Gastrocnemius medialis (tissue), 4 donors: ENCODE data around the gene PNMT. TPM values are rescaled to one million over a fixed set of nuclear protein-coding genes. Genes with fewer than 3 reads are reported as not detected.

ENCODE experiments used
- ATAC-seq, 2 donors: fragments of 150-250 bp; one replicate each; pipeline ENCODE4 v1.9.1; 2016
- DNase-seq, 2 donors: peaks; one replicate each; pipeline ENCODE4 v3.0.0-alpha.2; 2019
- H3K27ac ChIP-seq, 4 donors: fragments of 200-600 bp; sonication (generic); 1 replicate in 1 of 4; 2 replicates in 3 of 4; pipeline ENCODE4 v1.5.1; 2016 to 2018; ENCODE audit warnings: mild to moderate bottlenecking in 2 of 4, moderate library complexity in 1 of 4
- H3K27me3 ChIP-seq, 3 donors: fragments of 200-600 bp; sonication (generic) in 2 of 3; 1 replicate in 1 of 3; 2 replicates in 2 of 3; pipeline versions ENCODE4 v1.5.1 to v1.6.0; 2016 to 2019; ENCODE audit warnings: mild to moderate bottlenecking in 1 of 3, moderate library complexity in 1 of 3
- H3K36me3 ChIP-seq, 2 donors: fragments of 200-600 bp; sonication (generic) in 1 of 2; one replicate each; pipeline ENCODE4 v1.5.1; 2017 to 2018
- H3K4me1 ChIP-seq, 2 donors: fragments of 200-600 bp; sonication (generic) in 1 of 2; one replicate each; pipeline ENCODE4 v1.5.1; 2016 to 2017; ENCODE audit warnings: mild to moderate bottlenecking in 2 of 2
- H3K4me3 ChIP-seq, 4 donors: fragments of 200-600 bp; sonication (generic) in 3 of 4; 1 replicate in 1 of 4; 2 replicates in 3 of 4; pipeline ENCODE4 v1.5.1; 2016 to 2019; ENCODE audit warnings: mild to moderate bottlenecking in 2 of 4
- H3K9me3 ChIP-seq, 3 donors: fragments of 200-600 bp; sonication (generic) in 2 of 3; 1 replicate in 1 of 3; 2 replicates in 2 of 3; pipeline ENCODE4 v1.5.1; 2016 to 2019
- POLR2A ChIP-seq, 2 donors: fragments of 450-650 bp; IDR thresholded peaks; one replicate each; pipeline ENCODE4 v1.6.1; 2017; ENCODE audit warnings: antibody characterized with exemption in 2 of 2, mild to moderate bottlenecking in 2 of 2, moderate library complexity in 2 of 2
- in situ Hi-C, 4 donors: fragments of 200-750 bp; cut with MboI; loops; one replicate each; pipeline versions ENCODE4 v1.15.0 to v1.8.0; 2017; ENCODE audit warnings: low sequenced_read_pairs in 4 of 4
- intact Hi-C: fragments of 100-400 bp; cut with DNase I; formaldehyde crosslinking; loops from one replicate; pipeline ENCODE4 v1.15.1; 2023; ENCODE audit warnings: low total_unique reads
- total RNA-seq, 4 donors: library from RNA; depleted of rRNA; stranded (reverse); fragments of >200 nt; gene quantifications; one replicate each; pipeline versions ENCODE4 v1.1.0 to v1.2.3, GENCODE V29; 2016
- TF ChIP-seq, protein P1 (sequence below), 5 experiments: fragments of 450-650 bp in 3 of 5; fragments of 200-600 bp in 2 of 5; sonication (generic) in 2 of 5; IDR thresholded peaks in 4 of 5; conservative IDR thresholded peaks in 1 of 5; 1 replicate in 4 of 5; 2 replicates in 1 of 5; pipeline ENCODE4 v1.5.1; 2016 to 2019; ENCODE audit warnings: antibody characterized with exemption in 5 of 5, mild to moderate bottlenecking in 3 of 5, moderate library complexity in 3 of 5

PNMT gene
- total RNA-seq, 4 donors from 2014 or later: 2.0 to 11.8 (median 7.1) TPM

DNA sequence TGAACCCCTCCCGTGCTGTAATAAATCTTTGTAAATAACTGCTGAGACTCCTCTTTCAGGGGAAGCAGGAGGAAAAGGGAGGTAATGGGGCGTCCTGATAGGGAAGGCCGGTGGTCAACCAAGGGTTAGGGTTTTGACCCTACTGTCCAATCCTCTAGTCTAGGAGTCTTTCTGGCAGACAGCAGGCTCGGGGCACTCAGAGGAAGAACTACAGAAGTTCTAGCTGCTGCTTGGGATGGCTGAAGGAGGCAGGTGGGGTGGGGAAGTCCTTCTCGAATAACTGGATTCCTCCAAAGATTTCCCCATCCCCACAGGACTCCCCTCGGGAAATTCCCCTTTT, 31.7 kb upstream of the PNMT start:
- peak overlapping the region; percentile 93 to 99 (median 94) for H3K27ac ChIP-seq
- H3K27me3 ChIP-seq: no peaks in the 10 kb centered on the region
- H3K4me3 ChIP-seq: peak overlapping the region; percentile 76 to 97 (median 92)
- no peaks in the 10 kb centered on the region for H3K9me3 ChIP-seq
- intact Hi-C loops: loop anchor here (2.0 to 5.0 kb wide), 3 partner anchors 14 to 116 kb away; partner anchors contain the start of gene TCAP
- in situ Hi-C loops: no loop called here
- TF ChIP-seq, protein P1, sequence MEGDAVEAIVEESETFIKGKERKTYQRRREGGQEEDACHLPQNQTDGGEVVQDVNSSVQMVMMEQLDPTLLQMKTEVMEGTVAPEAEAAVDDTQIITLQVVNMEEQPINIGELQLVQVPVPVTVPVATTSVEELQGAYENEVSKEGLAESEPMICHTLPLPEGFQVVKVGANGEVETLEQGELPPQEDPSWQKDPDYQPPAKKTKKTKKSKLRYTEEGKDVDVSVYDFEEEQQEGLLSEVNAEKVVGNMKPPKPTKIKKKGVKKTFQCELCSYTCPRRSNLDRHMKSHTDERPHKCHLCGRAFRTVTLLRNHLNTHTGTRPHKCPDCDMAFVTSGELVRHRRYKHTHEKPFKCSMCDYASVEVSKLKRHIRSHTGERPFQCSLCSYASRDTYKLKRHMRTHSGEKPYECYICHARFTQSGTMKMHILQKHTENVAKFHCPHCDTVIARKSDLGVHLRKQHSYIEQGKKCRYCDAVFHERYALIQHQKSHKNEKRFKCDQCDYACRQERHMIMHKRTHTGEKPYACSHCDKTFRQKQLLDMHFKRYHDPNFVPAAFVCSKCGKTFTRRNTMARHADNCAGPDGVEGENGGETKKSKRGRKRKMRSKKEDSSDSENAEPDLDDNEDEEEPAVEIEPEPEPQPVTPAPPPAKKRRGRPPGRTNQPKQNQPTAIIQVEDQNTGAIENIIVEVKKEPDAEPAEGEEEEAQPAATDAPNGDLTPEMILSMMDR (IDR thresholded peaks at IDR 0.05 in 4 of 5, conservative IDR thresholded peaks at IDR 0.05 in 1 of 5): no peak
- TF ChIP-seq POLR2A (IDR thresholded peaks at IDR 0.05): no peak
- peaks cover 38 to 42% of the 10 kb centered on the region in 2 donors for H3K4me1 ChIP-seq
- DNase-seq (no peak), ATAC-seq (peak; percentile 15 to 16)
- no peaks in the 10 kb centered on the region for H3K36me3 ChIP-seq

GRCh38 chr17:39636927-39637736, 31.1 kb upstream of the PNMT start, which contains the start of gene STARD3:
Gene STARD3, plus strand, starts transcription at chr17:39637144. Its CDS starts 16,388 bp downstream, at chr17:39653532.
- peak; percentile 46 to 56 for TF ChIP-seq POLR2A (IDR thresholded peaks at IDR 0.05)
- TF ChIP-seq, protein P1 (IDR thresholded peaks at IDR 0.05 in 4 of 5, conservative IDR thresholded peaks at IDR 0.05 in 1 of 5): peak in 3 of 5 experiments; percentile 16 to 44 (median 26)
- intact Hi-C loops (loop anchor here (1.0 to 5.0 kb wide), 4 partner anchors 14 to 115 kb away; partner anchors contain the start of genes MIEN1 and TCAP), in situ Hi-C loops (no loop called here)
- Histone ChIP-seq H3K27me3 (no peaks in the 10 kb centered on the region), H3K4me1 (peaks cover 41 to 48% of the 10 kb centered on the region in 2 donors), H3K27ac (peak within 1 kb of the TSS; percentile 93 to 99 (median 94)), H3K4me3 (peak within 1 kb of the TSS; percentile 76 to 97 (median 92)), H3K36me3 (no peaks in the 10 kb centered on the region), H3K9me3 (no peaks in the 10 kb centered on the region)
- ATAC-seq (peak; percentile 92 to 93), DNase-seq (peak; percentile 84 to 89)

GRCh38 chr17:39638317-39638716, 29.9 kb upstream of the PNMT start:
- intact Hi-C loops (loop anchor here (5.0 kb wide), 1 partner anchor 114 kb away; no protein-coding TSS in a partner anchor), in situ Hi-C loops (no loop called here)
- no peaks in the 10 kb centered on the region for H3K27me3 ChIP-seq
- no peaks in the 10 kb centered on the region for H3K36me3 ChIP-seq
- H3K4me1 ChIP-seq: peaks cover 50 to 52% of the 10 kb centered on the region in 2 donors
- peak overlapping the region; percentile 76 to 97 (median 92) for H3K4me3 ChIP-seq
- H3K27ac ChIP-seq: no peak overlapping the region
- no peak for TF ChIP-seq POLR2A (IDR thresholded peaks at IDR 0.05)
- TF ChIP-seq, protein P1 (IDR thresholded peaks at IDR 0.05 in 4 of 5, conservative IDR thresholded peaks at IDR 0.05 in 1 of 5): no peak
- ATAC-seq (no peak), DNase-seq (no peak)
- H3K9me3 ChIP-seq: no peaks in the 10 kb centered on the region

GRCh38 chr17:39639043-39639442, 29.2 kb upstream of the PNMT start:
- Histone ChIP-seq H3K36me3 (no peaks in the 10 kb centered on the region), H3K9me3 (no peaks in the 10 kb centered on the region), H3K4me3 (no peak overlapping the region), H3K27ac (no peak overlapping the region), H3K27me3 (no peaks in the 10 kb centered on the region), H3K4me1 (peaks cover 50 to 54% of the 10 kb centered on the region in 2 donors)
- ATAC-seq: no peak
- TF ChIP-seq, protein P1 (IDR thresholded peaks at IDR 0.05 in 4 of 5, conservative IDR thresholded peaks at IDR 0.05 in 1 of 5): no peak
- no peak for TF ChIP-seq POLR2A (IDR thresholded peaks at IDR 0.05)
- DNase-seq: no peak
- in situ Hi-C loops (no loop called here), intact Hi-C loops (loop anchor here (5.0 kb wide), 1 partner anchor 113 kb away; no protein-coding TSS in a partner anchor)
